Astrocyte (in vitro differentiated cells and primary cell): Measurements from ENCODE around the gene AGRN. TPM values are rescaled to one million over a fixed set of nuclear protein-coding genes. Genes with fewer than 3 reads are reported as not detected.

Experiments used
- DNase-seq: peaks from one replicate; pipeline ENCODE4 v3.0.0-alpha.2; 2010; ENCODE audit warnings: low read depth
- FAIRE-seq: peaks from 2 replicates; lab custom pipeline; 2011; peaks lifted over from hg19 to GRCh38; lab: Jason Lieb, UNC
- H2AFZ ChIP-seq: 2 replicates; pipeline ENCODE4 v1.6.0; 2012; ENCODE audit warnings: low read depth, low read length, inconsistent platforms
- H3K27ac ChIP-seq: 2 replicates; pipeline ENCODE4 v1.5.1; 2011; ENCODE audit warnings: low read depth, low read length, inconsistent platforms
- H3K27me3 ChIP-seq: 2 replicates; pipeline ENCODE4 v1.6.0; 2011; ENCODE audit warnings: low read length, inconsistent platforms; ENCODE audit not compliant: insufficient read depth
- H3K36me3 ChIP-seq: 2 replicates; pipeline ENCODE4 v1.5.1; 2011; ENCODE audit warnings: low read length, inconsistent platforms; ENCODE audit not compliant: insufficient read depth
- H3K4me1 ChIP-seq: 2 replicates; pipeline ENCODE4 v1.5.1; 2011; ENCODE audit warnings: low read length, inconsistent platforms; ENCODE audit not compliant: insufficient read depth
- H3K4me2 ChIP-seq: 2 replicates; pipeline ENCODE4 v1.6.0; 2012; ENCODE audit warnings: low read length, inconsistent platforms
- H3K4me3 ChIP-seq: 2 replicates; pipeline ENCODE4 v1.5.1; 2011; ENCODE audit warnings: low read depth, mild to moderate bottlenecking, low read length, inconsistent platforms; ENCODE audit not compliant: insufficient read depth
- H3K79me2 ChIP-seq: 2 replicates; pipeline ENCODE4 v1.6.0; 2012; ENCODE audit warnings: mild to moderate bottlenecking, low read length, inconsistent platforms; ENCODE audit not compliant: insufficient read depth
- H3K9ac ChIP-seq: 2 replicates; pipeline ENCODE4 v1.6.0; 2012; ENCODE audit warnings: mild to moderate bottlenecking, low read length, inconsistent platforms
- H3K9me3 ChIP-seq: 2 replicates; pipeline ENCODE4 v1.5.1; 2012; ENCODE audit warnings: low read depth, mild to moderate bottlenecking, low read length, inconsistent platforms; ENCODE audit not compliant: insufficient read depth
- H4K20me1 ChIP-seq: 2 replicates; pipeline ENCODE4 v1.6.0; 2012; ENCODE audit warnings: low read length, inconsistent platforms; ENCODE audit not compliant: insufficient read depth
- H3K27ac Mint-ChIP-seq: one replicate; pipeline ENCODE4 v1.8.0; 2021; ENCODE audit warnings: mild to moderate bottlenecking, mixed read lengths; ENCODE audit not compliant: unreplicated experiment
- H3K27me3 Mint-ChIP-seq: one replicate; pipeline ENCODE4 v1.8.0; 2021; ENCODE audit warnings: low read depth, mixed read lengths; ENCODE audit not compliant: unreplicated experiment
- H3K36me3 Mint-ChIP-seq: one replicate; pipeline ENCODE4 v1.8.0; 2021; ENCODE audit warnings: low read depth, mixed read lengths; ENCODE audit not compliant: unreplicated experiment
- H3K4me1 Mint-ChIP-seq: one replicate; pipeline ENCODE4 v1.8.0; 2021; ENCODE audit warnings: low read depth, mixed read lengths; ENCODE audit not compliant: unreplicated experiment
- H3K4me3 Mint-ChIP-seq: one replicate; pipeline ENCODE4 v1.8.0; 2021; ENCODE audit warnings: mild to moderate bottlenecking, moderate library complexity, mixed read lengths; ENCODE audit not compliant: unreplicated experiment
- H3K9me3 Mint-ChIP-seq: one replicate; pipeline ENCODE4 v1.8.0; 2021; ENCODE audit warnings: mild to moderate bottlenecking, mixed read lengths; ENCODE audit not compliant: unreplicated experiment
- CTCF ChIP-seq: IDR thresholded peaks from 2 replicates; pipeline ENCODE4 v1.5.1; 2011; ENCODE audit warnings: low read depth, mild to moderate bottlenecking, inconsistent platforms, low read length, moderate library complexity; ENCODE audit not compliant: insufficient read depth
- EZH2 ChIP-seq: IDR thresholded peaks from 2 replicates; pipeline ENCODE4 v1.6.1; 2012; ENCODE audit warnings: mild to moderate bottlenecking, low read length, inconsistent platforms; ENCODE audit not compliant: insufficient read depth
- total RNA-seq: library from RNA; stranded (reverse); gene quantifications from 2 replicates; pipeline ENCODE4 v1.2.1, GENCODE V29; 2021

AGRN gene
- total RNA-seq, 1 donor from 2014 or later = 589 TPM

- H3K27me3 Mint-ChIP-seq = no peaks in the 10 kb centered on the region
- Histone ChIP-seq H3K9ac (peak within 1 kb of the TSS; percentile 80), H3K4me1 (peaks cover 9% of the 10 kb centered on the region), H3K27me3 (no peaks in the 10 kb centered on the region), H2AFZ (peak within 1 kb of the TSS; percentile 82), H3K4me3 (peak within 1 kb of the TSS; percentile 70), H3K79me2 (no peaks in the 10 kb centered on the region), H3K9me3 (no peaks in the 10 kb centered on the region), H4K20me1 (no peaks in the 10 kb centered on the region), H3K36me3 (no peaks in the 10 kb centered on the region), H3K27ac (peak within 1 kb of the TSS; percentile 74), H3K4me2 (peak within 1 kb of the TSS; percentile 85)
- FAIRE-seq = no peak
- no peak for TF ChIP-seq CTCF
- TF ChIP-seq EZH2 = no peak
- peaks cover 13% of the 10 kb centered on the region for H3K36me3 Mint-ChIP-seq
- peak within 1 kb of the TSS; percentile 97 for H3K27ac Mint-ChIP-seq
- DNase-seq = peak; percentile 75
- H3K4me1 Mint-ChIP-seq = peaks cover 8% of the 10 kb centered on the region
- no peaks in the 10 kb centered on the region for H3K9me3 Mint-ChIP-seq
- H3K4me3 Mint-ChIP-seq = peak within 1 kb of the TSS; percentile 93
These were observed 6.6 kb upstream of the AGRN start, which contains the start of gene ISG15 for GRCh38 chr1:1013105-1013921. TSS of gene ISG15 (plus strand) at chr1:1013497. CDS start at chr1:1013574, 77 bp downstream.

GRCh38 chr1:1013922-1014648, 5.8 kb upstream of the AGRN start:
- H3K27me3 Mint-ChIP-seq = no peaks in the 10 kb centered on the region
- no peak overlapping the region for H3K27ac ChIP-seq

More at GRCh38 chr1:1013922-1014648, 5.8 kb upstream of the AGRN start:
- Histone ChIP-seq H2AFZ (peak overlapping the region; percentile 82), H3K9ac (peak overlapping the region; percentile 80), H3K4me2 (peak overlapping the region; percentile 85), H3K36me3 (no peaks in the 10 kb centered on the region), H4K20me1 (no peaks in the 10 kb centered on the region), H3K79me2 (no peaks in the 10 kb centered on the region), H3K4me3 (peak overlapping the region; percentile 70), H3K9me3 (no peaks in the 10 kb centered on the region), H3K27me3 (no peaks in the 10 kb centered on the region), H3K4me1 (peaks cover 9% of the 10 kb centered on the region)
- no peak for FAIRE-seq
- Mint-ChIP-seq H3K36me3 (peaks cover 12% of the 10 kb centered on the region), H3K4me1 (peaks cover 8% of the 10 kb centered on the region), H3K9me3 (no peaks in the 10 kb centered on the region), H3K4me3 (peak overlapping the region; percentile 93), H3K27ac (peak overlapping the region; percentile 97)
- TF ChIP-seq EZH2 (no peak), CTCF (no peak)
- no peak for DNase-seq
